HepG2 (cell line): ENCODE data around the gene SUSD3. TPM values are rescaled to one million over a fixed set of nuclear protein-coding genes. Genes with fewer than 3 reads are reported as not detected.

Experiments used
- ATAC-seq: fragments of 200-7000 bp; cut with Tn5 transposase; 3 replicates; pipeline ENCODE4 v1.9.1; 2020; ENCODE audit warnings: mild to moderate bottlenecking, moderate library complexity
- BruUV-seq: library from RNA; stranded (reverse); fragments of 400-500 nt; replicated peaks from 2 replicates; lab custom pipeline; 2021; lab: Mats Ljungman, UMichigan
- CTCF ChIA-PET: fragments of 300-600 bp; formaldehyde crosslinking; extraction: SDS; loops from one replicate; lab custom pipeline; 2021; ENCODE audit warnings: low total read pairs, inconsistent platforms, low intra/inter-chr PET ratio; lab: Yijun Ruan, JAX
- POLR2A ChIA-PET: fragments of 350-600 bp; sonication (Branson Sonifier 250); formaldehyde crosslinking; loops from one replicate; lab custom pipeline; 2020; ENCODE audit warnings: antibody characterized with exemption, inconsistent platforms; lab: Yijun Ruan, JAX
- DNase-seq: peaks from one replicate; pipeline ENCODE4 v3.0.0-alpha.2; 2015; ENCODE audit warnings: low spot score
- FAIRE-seq: peaks from 3 replicates; lab custom pipeline; 2011; peaks lifted over from hg19 to GRCh38; lab: Jason Lieb, UNC
- H2AFZ ChIP-seq: one replicate; pipeline ENCODE4 v1.6.1; 2011; ENCODE audit warnings: low read length, inconsistent platforms
- H3K27ac ChIP-seq: fragments of 300-600 bp; 3 replicates; pipeline ENCODE4 v1.8.0; 2011; ENCODE audit warnings: mixed run types, mild to moderate bottlenecking, mixed read lengths, low read length, inconsistent platforms; ENCODE audit not compliant: insufficient read depth; ENCODE audit errors: extremely low read length
- H3K27me3 ChIP-seq, 2 experiments: fragments of 200-600 bp in 1 of 2; 2 replicates in 1 of 2; 3 replicates in 1 of 2; pipeline versions ENCODE4 v1.6.0 to v1.8.0; 2011; ENCODE audit warnings: low read length in 2 of 2, mild to moderate bottlenecking in 2 of 2, moderate library complexity in 2 of 2, inconsistent platforms in 1 of 2; ENCODE audit not compliant: insufficient read depth in 2 of 2, control insufficient read depth in 1 of 2
- H3K36me3 ChIP-seq, 2 experiments: fragments of 200-600 bp in 1 of 2; replicated peaks in 1 of 2; 2 replicates in 1 of 2; 3 replicates in 1 of 2; pipeline versions ENCODE4 v1.5.1 to v1.8.0; 2011; ENCODE audit warnings: low read length in 2 of 2, inconsistent platforms in 1 of 2; ENCODE audit not compliant: insufficient read depth in 2 of 2, control insufficient read depth in 1 of 2
- H3K4me1 ChIP-seq: 2 replicates; pipeline ENCODE4 v1.5.1; 2012; ENCODE audit warnings: low read length, inconsistent platforms; ENCODE audit not compliant: insufficient read depth
- H3K4me2 ChIP-seq: 2 replicates; pipeline ENCODE4 v1.6.0; 2011; ENCODE audit warnings: low read depth, low read length, inconsistent platforms
- H3K4me3 ChIP-seq, 3 experiments: fragments of 200-600 bp in 1 of 3; sonication (generic), shearing (Covaris generic) in 1 of 3; replicated peaks in 1 of 3; 2 replicates each; pipeline ENCODE4 v1.5.1; 2011 to 2016; ENCODE audit warnings: low read length in 3 of 3, inconsistent platforms in 2 of 3, low read depth in 2 of 3, mild to moderate bottlenecking in 2 of 3, control low read depth in 1 of 3, mixed read lengths in 1 of 3; ENCODE audit not compliant: insufficient read depth in 1 of 3
- H3K79me2 ChIP-seq: one replicate; pipeline ENCODE4 v1.6.1; 2011; ENCODE audit warnings: low read length, inconsistent platforms; ENCODE audit not compliant: insufficient read depth
- H3K9ac ChIP-seq: 2 replicates; pipeline ENCODE4 v1.6.0; 2011; ENCODE audit warnings: mild to moderate bottlenecking, low read depth, low read length, inconsistent platforms; ENCODE audit not compliant: insufficient read depth
- H3K9me3 ChIP-seq: 2 replicates; pipeline ENCODE4 v1.5.1; 2012; ENCODE audit warnings: mild to moderate bottlenecking, low read length
- H4K20me1 ChIP-seq: 2 replicates; pipeline ENCODE4 v1.6.0; 2011; ENCODE audit warnings: inconsistent platforms, mild to moderate bottlenecking, low read length, moderate library complexity; ENCODE audit not compliant: insufficient read depth
- KAT7 ChIP-seq: IDR thresholded peaks from 2 replicates; pipeline ENCODE4 v1.6.1; 2018; ENCODE audit warnings: borderline replicate concordance, missing compliant biosample characterization
- POGZ ChIP-seq: sonication (generic); formaldehyde crosslinking; IDR thresholded peaks from 2 replicates; pipeline ENCODE4 v1.4.0; 2020; ENCODE audit warnings: mild to moderate bottlenecking, missing genetic modification reagents
- SNAPC4 ChIP-seq: sonication (generic); formaldehyde crosslinking; IDR thresholded peaks from 2 replicates; pipeline ENCODE4 v1.4.0; 2020; ENCODE audit warnings: mild to moderate bottlenecking, missing genetic modification reagents
- ZFP36 ChIP-seq: fragments of 150-350 bp; IDR thresholded peaks from 2 replicates; pipeline ENCODE4 v1.6.1; 2018; ENCODE audit warnings: borderline replicate concordance, low read length, low read depth; ENCODE audit not compliant: partially characterized antibody
- ZFP37 ChIP-seq: sonication (generic); formaldehyde crosslinking; IDR thresholded peaks from 2 replicates; pipeline ENCODE4 v1.4.0; 2020; ENCODE audit warnings: missing genetic modification reagents, borderline replicate concordance
- ZNF549 ChIP-seq: sonication (generic); formaldehyde crosslinking; IDR thresholded peaks from 2 replicates; pipeline ENCODE4 v1.5.0; 2020; ENCODE audit warnings: missing genetic modification reagents
- ZNF609 ChIP-seq: sonication (generic); formaldehyde crosslinking; IDR thresholded peaks from 2 replicates; pipeline ENCODE4 v1.4.0; 2020; ENCODE audit warnings: mild to moderate bottlenecking, missing genetic modification reagents, borderline replicate concordance
- ZNF639 ChIP-seq: conservative IDR thresholded peaks from 2 replicates; pipeline ENCODE4 v1.6.1; 2018; ENCODE audit warnings: missing genetic modification reagents
- ZNF670 ChIP-seq: sonication (generic); formaldehyde crosslinking; IDR thresholded peaks from 2 replicates; pipeline ENCODE4 v1.8.0; 2022; ENCODE audit warnings: mild to moderate bottlenecking, missing genetic modification reagents, borderline replicate concordance
- ZNF879 ChIP-seq: sonication (generic); formaldehyde crosslinking; IDR thresholded peaks from 2 replicates; pipeline ENCODE4 v1.8.1; 2023; ENCODE audit warnings: missing genetic modification reagents
- WGBS: methylation state at CpG from one replicate; pipeline ENCODE4 v1.1.6; 2017; ENCODE audit warnings: low lambda C conversion rate; 5-methylcytosine and 5-hydroxymethylcytosine counted together
- in situ Hi-C: cut with HindIII; loops from 2 replicates; pipeline ENCODE4 v1.10.0; 2017; ENCODE audit warnings: low pct_unique_long_range_greater_than_20kb; ENCODE audit not compliant: extremely low pct_ligation_motif_present
- intact Hi-C: fragments of 100-400 bp; cut with micrococcal nuclease; formaldehyde crosslinking; loops from one replicate; pipeline ENCODE4 v1.10.0; 2022; ENCODE audit not compliant: unreplicated experiment
- polyA plus RNA-seq, 8 experiments: library from polyadenylated mRNA; depleted of rRNA in 3 of 8; stranded (reverse) in 7 of 8; unstranded in 1 of 8; fragments of >200 nt; fragmentation: Illumina TruSeq in 4 of 8; extraction: Trizol in 4 of 8; gene quantifications; 2 replicates each; pipeline versions ENCODE4 v1.2.1 to v1.2.3, GENCODE V29; 2011 to 2016; ENCODE audit warnings: low read depth in 4 of 8, missing spikeins in 1 of 8, mixed read lengths in 1 of 8; ENCODE audit not compliant: insufficient read depth in 1 of 8
- total RNA-seq, 5 experiments: library from RNA; depleted of rRNA; stranded (reverse); fragments of >200 nt; fragmentation: Illumina TruSeq; extraction: Trizol; gene quantifications; 2 replicates each; pipeline ENCODE4 v1.2.3, GENCODE V29; 2016; ENCODE audit warnings: low read depth in 1 of 5

SUSD3 gene
- total and polyA plus RNA-seq, 2 of the 13 experiments (the other 11 are each of a cell fraction or from before 2014, with no cell fraction given), result 7.0 to 9.1 TPM

- ChIA-PET POLR2A (no interaction called here), CTCF (no interaction called here)
- BruUV-seq, result no TSS peak
- peaks cover 67% of the 10 kb centered on the region for H3K4me1 ChIP-seq
- H2AFZ ChIP-seq, result no peak overlapping the region
- intact Hi-C loops, result no loop called here
- H3K36me3 ChIP-seq, result no peaks in the 10 kb centered on the region
- H3K4me3 ChIP-seq, result no peak overlapping the region
- DNase-seq (no peak), ATAC-seq (no peak), FAIRE-seq (no peak)
- H3K79me2 ChIP-seq, result no peaks in the 10 kb centered on the region
- H3K4me2 ChIP-seq, result peak overlapping the region; percentile 33
- no peaks in the 10 kb centered on the region for H3K9me3 ChIP-seq
- 27% methylated on average over 3 of the region's 5 CpGs for WGBS
- no peak overlapping the region for H3K27ac ChIP-seq
- no peak overlapping the region for H3K9ac ChIP-seq
- H4K20me1 ChIP-seq, result no peaks in the 10 kb centered on the region
- in situ Hi-C loops, result no loop called here
- H3K27me3 ChIP-seq, result peaks cover 10 to 39% of the 10 kb centered on the region in 2 experiments; a peak in 3 of 5 replicates
- no peak for TF ChIP-seq POGZ (CRISPR knock-in tag)
- no peak for TF ChIP-seq SNAPC4 (CRISPR knock-in tag)
- TF ChIP-seq ZNF549 (CRISPR knock-in tag), result no peak
- no peak for TF ChIP-seq KAT7 (CRISPR knock-in tag)
- no peak for TF ChIP-seq ZFP36
- no peak for TF ChIP-seq ZFP37 (CRISPR knock-in tag)
- no peak for TF ChIP-seq ZNF609 (CRISPR knock-in tag)
- no peak for TF ChIP-seq ZNF879
- TF ChIP-seq ZNF670 (CRISPR knock-in tag), result no peak
- no peak for TF ChIP-seq ZNF639
Measured at GRCh38 chr9:93053781-93054331, 4.6 kb upstream of the SUSD3 start.
